NCI-H446 treated with DMSO at 0.1 percent for 48 hours (cell line): ENCODE results near the gene LYSMD3.
"Not testable (repeated sequence)": the region's sequence is repeated elsewhere in the genome, so short reads cannot be mapped to it uniquely, and the experiment has no call there.

Experiments used
- DNase-seq: peaks from one replicate; lab custom pipeline; 2025; lab: John Stamatoyannopoulos, UW

The LYSMD3 gene

GRCh38 chr5:90529194-90529938, at the start of gene LYSMD3:
LYSMD3 (minus strand) TSS chr5:90529584; CDS start chr5:90525289, 4,295 bp downstream.
- peak; percentile 88 for DNase-seq

- not testable (repeated sequence) for DNase-seq
These were observed 47.2 kb upstream of the LYSMD3 start for GRCh38 chr5:90576566-90576965.

- no peak for DNase-seq
These were observed 46.3 kb upstream of the LYSMD3 start for GRCh38 chr5:90575712-90576111.

GRCh38 chr5:90571147-90571773, 41.9 kb upstream of the LYSMD3 start:
- no peak for DNase-seq

GRCh38 chr5:90570034-90570433, 40.6 kb upstream of the LYSMD3 start:
- DNase-seq: no peak

GRCh38 chr5:90569084-90569483, 39.7 kb upstream of the LYSMD3 start:
- no peak for DNase-seq

- no peak for DNase-seq
These were observed 36.1 kb upstream of the LYSMD3 start for GRCh38 chr5:90565491-90565890.

- peak; percentile 60 for DNase-seq
These were observed 33.7 kb upstream of the LYSMD3 start for GRCh38 chr5:90563108-90563507.

- no peak for DNase-seq
These were observed 33.0 kb upstream of the LYSMD3 start for GRCh38 chr5:90562341-90562740.

- no peak for DNase-seq
These were observed 32.4 kb upstream of the LYSMD3 start for GRCh38 chr5:90561766-90562165.

GRCh38 chr5:90560771-90561170, 31.4 kb upstream of the LYSMD3 start:
- peak; percentile 2 for DNase-seq

- peak; percentile 89 for DNase-seq
These were observed 29.2 kb upstream of the LYSMD3 start, which contains the start of gene ADGRV1 for GRCh38 chr5:90558344-90559192. ADGRV1 (plus strand) TSS chr5:90558797; CDS start chr5:90558896, 99 bp downstream.

- DNase-seq: no peak
These were observed 28.5 kb upstream of the LYSMD3 start for GRCh38 chr5:90557871-90558270.

GRCh38 chr5:90557391-90557790, 28.0 kb upstream of the LYSMD3 start:
- no peak for DNase-seq

- DNase-seq: no peak
These were observed 26.3 kb upstream of the LYSMD3 start for GRCh38 chr5:90555666-90556065.

GRCh38 chr5:90554358-90555006, 25.1 kb upstream of the LYSMD3 start:
- no peak for DNase-seq

GRCh38 chr5:90553711-90554110, 24.3 kb upstream of the LYSMD3 start:
- DNase-seq: no peak

- no peak for DNase-seq
These were observed 22.0 kb upstream of the LYSMD3 start for GRCh38 chr5:90551376-90551775.

- no peak for DNase-seq
These were observed 21.6 kb upstream of the LYSMD3 start for GRCh38 chr5:90550963-90551362.

GRCh38 chr5:90549729-90550275, 20.4 kb upstream of the LYSMD3 start:
- DNase-seq: no peak

- no peak for DNase-seq
These were observed 19.8 kb upstream of the LYSMD3 start for GRCh38 chr5:90549223-90549622.
